Neural cell (in vitro differentiated cells): ENCODE measurements around the gene ATP11A. TPM values are rescaled to one million over a fixed set of nuclear protein-coding genes. Genes with fewer than 3 reads are reported as not detected.
A peak's percentile ranks its signal among the peaks of the same experiment; 100 is the strongest.
"Not testable (repeated sequence)": the region's sequence is repeated elsewhere in the genome, so short reads cannot be mapped to it uniquely, and the experiment has no call there.

Experiments used
- H2AFZ ChIP-seq: fragments of 200-600, 300-800 bp; sonication (generic), shearing (Covaris generic); 2 replicates; pipeline ENCODE4 v1.6.0; 2014; ENCODE audit warnings: low read depth, mild to moderate bottlenecking, antibody characterized with exemption, low read length, moderate library complexity
- H3F3A ChIP-seq: fragments of 200-600 bp; shearing (Covaris generic); 2 replicates; pipeline ENCODE4 v1.6.1; 2016; ENCODE audit warnings: mild to moderate bottlenecking, moderate library complexity, mixed read lengths, antibody characterized with exemption, low read length; ENCODE audit not compliant: insufficient read depth, poor library complexity, severe bottlenecking
- H3K27ac ChIP-seq: fragments of 200-600, 300-800 bp; sonication (generic), shearing (Covaris generic); 2 replicates; pipeline ENCODE4 v1.5.1; 2014; ENCODE audit warnings: mild to moderate bottlenecking, low read length, moderate library complexity
- H3K27me3 ChIP-seq: fragments of 300-800, 200-600 bp; sonication (generic), shearing (Covaris generic); 2 replicates; pipeline ENCODE4 v1.6.0; 2014; ENCODE audit warnings: mild to moderate bottlenecking, low read depth, low read length, moderate library complexity; ENCODE audit not compliant: insufficient read depth
- H3K36me3 ChIP-seq: fragments of 300-800, 200-600 bp; sonication (generic), shearing (Covaris generic); 2 replicates; pipeline ENCODE4 v1.5.1; 2014; ENCODE audit warnings: mild to moderate bottlenecking, antibody characterized with exemption, low read length, moderate library complexity; ENCODE audit not compliant: insufficient read depth
- H3K4me2 ChIP-seq: fragments of 300-800, 200-600 bp; sonication (generic), shearing (Covaris generic); 2 replicates; pipeline ENCODE4 v1.6.0; 2014; ENCODE audit warnings: mild to moderate bottlenecking, low read length
- H3K4me3 ChIP-seq: fragments of 300-800, 200-600 bp; sonication (generic), shearing (Covaris generic); 2 replicates; pipeline ENCODE4 v1.5.1; 2014; ENCODE audit warnings: mild to moderate bottlenecking, low read length, moderate library complexity
- H3K79me2 ChIP-seq: fragments of 200-600 bp; shearing (Covaris generic); replicated peaks from 2 replicates; pipeline ENCODE4 v1.6.0; 2014; ENCODE audit warnings: mild to moderate bottlenecking, low read length, moderate library complexity; ENCODE audit not compliant: insufficient read depth
- H3K9ac ChIP-seq: fragments of 300-800, 200-600 bp; sonication (generic), shearing (Covaris generic); 2 replicates; pipeline ENCODE4 v1.6.1; 2016; ENCODE audit warnings: mild to moderate bottlenecking, low read length, mixed read lengths
- H3K9me2 ChIP-seq: fragments of 200-600 bp; shearing (Covaris generic); 2 replicates; pipeline ENCODE4 v1.6.1; 2016; ENCODE audit warnings: mild to moderate bottlenecking, low read length, mixed read lengths; ENCODE audit not compliant: insufficient read depth
- H3K9me3 ChIP-seq: fragments of 200-600, 300-800 bp; sonication (generic), shearing (Covaris generic); 2 replicates; pipeline ENCODE4 v1.6.1; 2016; ENCODE audit warnings: mild to moderate bottlenecking, mixed run types, low read length, moderate library complexity, mixed read lengths
- H4K20me1 ChIP-seq: fragments of 200-600 bp; shearing (Covaris generic); 2 replicates; pipeline ENCODE4 v1.6.1; 2016; ENCODE audit warnings: mild to moderate bottlenecking, mixed run types; ENCODE audit not compliant: insufficient read depth
- EP300 ChIP-seq: fragments of 450-650 bp; conservative IDR thresholded peaks from 2 replicates; pipeline ENCODE4 v1.6.1; 2014; ENCODE audit warnings: antibody characterized with exemption, mild to moderate bottlenecking, moderate library complexity; ENCODE audit not compliant: poor library complexity, severe bottlenecking
- EZH2 ChIP-seq: fragments of 200-600, 300-800 bp; shearing (Covaris generic), sonication (generic); IDR thresholded peaks from 2 replicates; pipeline ENCODE4 v1.6.1; 2014; ENCODE audit warnings: antibody characterized with exemption, low read length, borderline replicate concordance, mild to moderate bottlenecking; ENCODE audit not compliant: insufficient read depth, poor library complexity, severe bottlenecking
- MXI1 ChIP-seq: fragments of 450-650 bp; conservative IDR thresholded peaks from 2 replicates; pipeline ENCODE4 v1.6.1; 2014; ENCODE audit warnings: antibody characterized with exemption, mild to moderate bottlenecking; ENCODE audit not compliant: poor library complexity, severe bottlenecking
- POLR2AphosphoS5 ChIP-seq: IDR thresholded peaks from 2 replicates; pipeline ENCODE4 v1.6.1; 2012
- RAD21 ChIP-seq: fragments of 450-650 bp; conservative IDR thresholded peaks from 2 replicates; pipeline ENCODE4 v1.6.1; 2014; ENCODE audit warnings: antibody characterized with exemption, mild to moderate bottlenecking, moderate library complexity
- SMC3 ChIP-seq: fragments of 450-650 bp; conservative IDR thresholded peaks from 2 replicates; pipeline ENCODE4 v1.6.1; 2014; ENCODE audit warnings: antibody characterized with exemption, mild to moderate bottlenecking, moderate library complexity; ENCODE audit not compliant: poor library complexity
- TAF1 ChIP-seq: IDR thresholded peaks from 2 replicates; pipeline ENCODE4 v1.6.1; 2012; ENCODE audit warnings: low read depth
- polyA plus RNA-seq: library from polyadenylated mRNA; depleted of rRNA; stranded (reverse); fragments of >200 nt; gene quantifications from 2 replicates; pipeline ENCODE4 v1.2.3, GENCODE V29; 2014
- TF ChIP-seq, protein P1 (sequence below): IDR thresholded peaks from 2 replicates; pipeline ENCODE4 v1.6.1; 2012; ENCODE audit warnings: borderline replicate concordance
- TF ChIP-seq, protein P2 (sequence below): fragments of 450-650 bp; IDR thresholded peaks from 2 replicates; pipeline ENCODE4 v1.5.1; 2014; ENCODE audit warnings: antibody characterized with exemption, mild to moderate bottlenecking, moderate library complexity; ENCODE audit not compliant: poor library complexity, severe bottlenecking

Gene ATP11A
- polyA plus RNA-seq, 1 donor from 2014 or later: 3.0 TPM

DNA sequence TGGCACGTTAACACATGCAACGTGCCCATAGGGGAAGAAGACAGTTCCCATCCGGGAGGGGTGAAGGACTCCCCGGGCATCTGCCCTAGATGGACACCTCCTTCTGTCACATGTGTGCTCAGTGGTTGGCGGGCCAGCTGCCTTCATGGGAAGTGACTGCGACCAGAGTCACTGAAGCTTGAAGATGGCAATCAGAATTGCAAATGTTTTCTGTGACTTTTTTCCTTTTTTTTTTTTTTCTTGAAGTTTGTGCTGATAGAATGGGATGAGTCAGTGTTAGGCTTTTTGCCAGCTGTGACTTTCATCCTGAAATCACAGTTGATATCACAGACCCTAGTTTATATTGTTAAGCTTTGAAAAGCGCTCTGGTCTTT lies 170.0 kb downstream of the ATP11A start:
- H3K36me3 ChIP-seq: no peaks in the 10 kb centered on the region
- H2AFZ ChIP-seq: no peak overlapping the region
- H3K27ac ChIP-seq: no peak overlapping the region
- H3K4me3 ChIP-seq: no peak overlapping the region
- H3K9ac ChIP-seq: no peak overlapping the region
- no peak overlapping the region for H3K4me2 ChIP-seq
- H3F3A ChIP-seq: no peaks in the 10 kb centered on the region
- TF ChIP-seq EZH2 (no peak), TAF1 (no peak), RAD21 (no peak), SMC3 (no peak), EP300 (no peak), POLR2AphosphoS5 (no peak), MXI1 (no peak)
- TF ChIP-seq, protein P1, sequence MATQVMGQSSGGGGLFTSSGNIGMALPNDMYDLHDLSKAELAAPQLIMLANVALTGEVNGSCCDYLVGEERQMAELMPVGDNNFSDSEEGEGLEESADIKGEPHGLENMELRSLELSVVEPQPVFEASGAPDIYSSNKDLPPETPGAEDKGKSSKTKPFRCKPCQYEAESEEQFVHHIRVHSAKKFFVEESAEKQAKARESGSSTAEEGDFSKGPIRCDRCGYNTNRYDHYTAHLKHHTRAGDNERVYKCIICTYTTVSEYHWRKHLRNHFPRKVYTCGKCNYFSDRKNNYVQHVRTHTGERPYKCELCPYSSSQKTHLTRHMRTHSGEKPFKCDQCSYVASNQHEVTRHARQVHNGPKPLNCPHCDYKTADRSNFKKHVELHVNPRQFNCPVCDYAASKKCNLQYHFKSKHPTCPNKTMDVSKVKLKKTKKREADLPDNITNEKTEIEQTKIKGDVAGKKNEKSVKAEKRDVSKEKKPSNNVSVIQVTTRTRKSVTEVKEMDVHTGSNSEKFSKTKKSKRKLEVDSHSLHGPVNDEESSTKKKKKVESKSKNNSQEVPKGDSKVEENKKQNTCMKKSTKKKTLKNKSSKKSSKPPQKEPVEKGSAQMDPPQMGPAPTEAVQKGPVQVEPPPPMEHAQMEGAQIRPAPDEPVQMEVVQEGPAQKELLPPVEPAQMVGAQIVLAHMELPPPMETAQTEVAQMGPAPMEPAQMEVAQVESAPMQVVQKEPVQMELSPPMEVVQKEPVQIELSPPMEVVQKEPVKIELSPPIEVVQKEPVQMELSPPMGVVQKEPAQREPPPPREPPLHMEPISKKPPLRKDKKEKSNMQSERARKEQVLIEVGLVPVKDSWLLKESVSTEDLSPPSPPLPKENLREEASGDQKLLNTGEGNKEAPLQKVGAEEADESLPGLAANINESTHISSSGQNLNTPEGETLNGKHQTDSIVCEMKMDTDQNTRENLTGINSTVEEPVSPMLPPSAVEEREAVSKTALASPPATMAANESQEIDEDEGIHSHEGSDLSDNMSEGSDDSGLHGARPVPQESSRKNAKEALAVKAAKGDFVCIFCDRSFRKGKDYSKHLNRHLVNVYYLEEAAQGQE: no peak
- TF ChIP-seq, protein P2, sequence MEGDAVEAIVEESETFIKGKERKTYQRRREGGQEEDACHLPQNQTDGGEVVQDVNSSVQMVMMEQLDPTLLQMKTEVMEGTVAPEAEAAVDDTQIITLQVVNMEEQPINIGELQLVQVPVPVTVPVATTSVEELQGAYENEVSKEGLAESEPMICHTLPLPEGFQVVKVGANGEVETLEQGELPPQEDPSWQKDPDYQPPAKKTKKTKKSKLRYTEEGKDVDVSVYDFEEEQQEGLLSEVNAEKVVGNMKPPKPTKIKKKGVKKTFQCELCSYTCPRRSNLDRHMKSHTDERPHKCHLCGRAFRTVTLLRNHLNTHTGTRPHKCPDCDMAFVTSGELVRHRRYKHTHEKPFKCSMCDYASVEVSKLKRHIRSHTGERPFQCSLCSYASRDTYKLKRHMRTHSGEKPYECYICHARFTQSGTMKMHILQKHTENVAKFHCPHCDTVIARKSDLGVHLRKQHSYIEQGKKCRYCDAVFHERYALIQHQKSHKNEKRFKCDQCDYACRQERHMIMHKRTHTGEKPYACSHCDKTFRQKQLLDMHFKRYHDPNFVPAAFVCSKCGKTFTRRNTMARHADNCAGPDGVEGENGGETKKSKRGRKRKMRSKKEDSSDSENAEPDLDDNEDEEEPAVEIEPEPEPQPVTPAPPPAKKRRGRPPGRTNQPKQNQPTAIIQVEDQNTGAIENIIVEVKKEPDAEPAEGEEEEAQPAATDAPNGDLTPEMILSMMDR: no peak
- no peaks in the 10 kb centered on the region for H3K27me3 ChIP-seq
- no peaks in the 10 kb centered on the region for H3K9me2 ChIP-seq
- no peaks in the 10 kb centered on the region for H3K79me2 ChIP-seq
- no peaks in the 10 kb centered on the region for H4K20me1 ChIP-seq
- no peaks in the 10 kb centered on the region for H3K9me3 ChIP-seq

DNA sequence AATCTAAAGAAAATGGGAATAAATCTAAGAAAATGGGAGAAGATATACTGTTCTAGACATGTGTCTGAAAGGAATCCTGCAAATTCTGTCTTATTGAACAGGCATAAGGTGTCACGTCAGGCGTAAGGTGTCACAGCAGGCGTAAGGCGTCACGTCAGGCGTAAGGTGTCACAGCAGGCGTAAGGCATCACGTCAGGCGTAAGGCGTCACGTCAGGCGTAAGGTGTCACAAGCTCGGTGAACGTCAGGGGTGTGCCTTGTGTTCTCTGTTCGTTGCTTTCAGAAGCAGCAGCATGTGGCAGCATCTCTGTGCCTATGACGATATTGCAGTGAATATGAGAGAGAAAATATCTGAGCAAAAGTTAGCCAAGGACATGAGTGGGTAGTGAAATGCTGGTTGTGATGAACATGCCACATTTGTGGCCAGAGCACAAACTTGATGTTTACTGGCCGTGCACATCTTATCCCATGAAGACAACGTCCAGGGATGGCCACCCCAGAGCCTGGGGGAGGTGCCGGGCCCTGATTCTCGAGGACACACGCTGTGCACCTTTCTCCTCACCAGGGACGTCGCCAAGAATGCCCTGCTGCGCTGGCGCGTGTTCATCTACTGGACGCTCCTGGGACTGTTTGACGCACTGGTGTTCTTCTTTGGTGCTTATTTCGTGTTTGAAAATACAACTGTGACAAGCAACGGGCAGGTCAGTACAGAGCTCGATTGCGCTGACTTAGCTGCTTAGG lies 172.2 kb downstream of the ATP11A start:
- peak overlapping the region; percentile 15 for H3K27ac ChIP-seq
- peak overlapping the region; percentile 34 for H3K9ac ChIP-seq
- H3K36me3 ChIP-seq: no peaks in the 10 kb centered on the region
- H3K9me2 ChIP-seq: no peaks in the 10 kb centered on the region
- H4K20me1 ChIP-seq: no peaks in the 10 kb centered on the region
- no peak overlapping the region for H2AFZ ChIP-seq
- no peaks in the 10 kb centered on the region for H3F3A ChIP-seq
- H3K79me2 ChIP-seq: no peaks in the 10 kb centered on the region
- TF ChIP-seq MXI1: no peak
- TF ChIP-seq POLR2AphosphoS5: peak; percentile 57
- peak; percentile 48 for TF ChIP-seq EP300
- no peak for TF ChIP-seq RAD21
- TF ChIP-seq, protein P1: no peak
- H3K9me3 ChIP-seq: no peaks in the 10 kb centered on the region
- no peak overlapping the region for H3K4me2 ChIP-seq
- peak overlapping the region; percentile 41 for H3K4me3 ChIP-seq
- no peaks in the 10 kb centered on the region for H3K27me3 ChIP-seq

DNA sequence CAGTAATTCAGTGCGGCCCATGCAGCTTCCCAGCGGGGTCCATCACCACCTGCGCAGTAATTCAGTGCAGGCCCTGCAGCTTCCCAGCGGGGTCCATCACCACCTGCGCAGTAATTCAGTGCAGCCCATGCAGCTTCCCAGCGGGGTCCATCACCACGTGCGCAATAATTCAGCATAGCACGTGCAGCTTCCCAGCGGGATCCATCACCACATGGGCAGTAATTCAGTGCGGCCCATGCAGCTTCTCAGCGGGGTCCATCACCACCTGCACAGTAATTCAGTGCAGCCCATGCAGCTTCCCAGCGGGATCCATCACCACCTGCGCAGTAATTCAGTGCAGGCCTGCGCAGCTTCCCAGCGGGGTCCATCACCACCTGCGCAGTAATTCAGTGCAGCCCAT lies 173.5 kb downstream of the ATP11A start:
- H2AFZ ChIP-seq, H3K27me3 ChIP-seq, H3K9ac ChIP-seq, H3K9me2 ChIP-seq, H3F3A ChIP-seq, H3K79me2 ChIP-seq, H3K9me3 ChIP-seq, H3K36me3 ChIP-seq, H3K27ac ChIP-seq, H3K4me3 ChIP-seq, H3K4me2 ChIP-seq, H4K20me1 ChIP-seq: not testable (repeated sequence)

DNA sequence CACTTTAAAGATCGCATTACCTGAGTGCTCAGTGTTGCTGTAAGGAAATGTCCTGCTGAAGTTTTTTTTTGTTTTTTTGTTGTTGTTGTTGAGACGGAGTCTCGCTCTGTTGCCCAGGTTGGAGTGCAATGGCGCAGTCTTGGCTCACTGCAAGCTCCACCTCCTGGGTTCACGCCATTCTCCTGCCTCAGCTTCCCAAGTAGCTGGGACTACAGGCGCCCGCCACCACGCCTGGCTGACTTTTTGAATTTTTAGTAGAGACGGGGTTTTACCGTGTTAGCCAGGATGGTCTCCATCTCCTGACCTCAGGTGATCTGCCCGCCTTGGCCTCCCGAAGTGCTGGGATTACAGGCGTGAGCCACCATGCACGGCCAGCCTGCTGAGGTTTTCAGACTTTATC lies 175.6 kb downstream of the ATP11A start:
- H3K9me3 ChIP-seq, H3K9me2 ChIP-seq, H3K9ac ChIP-seq, H3K36me3 ChIP-seq, H4K20me1 ChIP-seq, H3K27ac ChIP-seq, H3K4me3 ChIP-seq, H2AFZ ChIP-seq, H3K79me2 ChIP-seq, H3K4me2 ChIP-seq, H3F3A ChIP-seq, H3K27me3 ChIP-seq: not testable (repeated sequence)
